Mesenchymal stem cell (in vitro differentiated cells and primary cell): ENCODE results near the gene CRYGA.

Source experiments
- DNase-seq: peaks from one replicate; pipeline ENCODE4 v3.0.0-alpha.2; 2013
- H2AFZ ChIP-seq: one replicate; pipeline ENCODE4 v1.6.1; 2013; ENCODE audit warnings: low read depth, mild to moderate bottlenecking, control low read depth, inconsistent platforms, low read length, moderate library complexity
- H2AK5ac ChIP-seq: 2 replicates; pipeline ENCODE4 v1.6.1; 2013; ENCODE audit warnings: low read length, moderate library complexity, mild to moderate bottlenecking, inconsistent platforms; ENCODE audit not compliant: severe bottlenecking
- H2BK120ac ChIP-seq: one replicate; pipeline ENCODE4 v1.6.1; 2013; ENCODE audit warnings: low read depth, mild to moderate bottlenecking, inconsistent platforms, low read length, moderate library complexity
- H2BK12ac ChIP-seq, 2 experiments: one replicate each; pipeline ENCODE4 v1.6.1; 2013; ENCODE audit warnings: inconsistent platforms in 2 of 2, low read length in 2 of 2, mild to moderate bottlenecking in 2 of 2, moderate library complexity in 2 of 2, control low read depth in 1 of 2
- H2BK15ac ChIP-seq: one replicate; pipeline ENCODE4 v1.6.1; 2013; ENCODE audit warnings: mild to moderate bottlenecking, low read depth, inconsistent platforms; ENCODE audit not compliant: poor library complexity, severe bottlenecking
- H2BK5ac ChIP-seq: 2 replicates; pipeline ENCODE4 v1.6.1; 2013; ENCODE audit warnings: low read depth, mild to moderate bottlenecking, low read length, control low read depth, inconsistent platforms; ENCODE audit not compliant: poor library complexity, severe bottlenecking
- H3K14ac ChIP-seq, 2 experiments: one replicate each; pipeline ENCODE4 v1.6.1; 2013; ENCODE audit warnings: inconsistent platforms in 2 of 2, low read length in 2 of 2, control low read depth in 1 of 2, mild to moderate bottlenecking in 1 of 2, moderate library complexity in 1 of 2
- H3K18ac ChIP-seq, 2 experiments: one replicate each; pipeline ENCODE4 v1.6.1; 2013; ENCODE audit warnings: inconsistent platforms in 2 of 2, low read length in 2 of 2, control low read depth in 1 of 2, low read depth in 1 of 2, mild to moderate bottlenecking in 1 of 2
- H3K23ac ChIP-seq, 2 experiments: one replicate each; pipeline ENCODE4 v1.6.1; 2013; ENCODE audit warnings: inconsistent platforms in 2 of 2, low read length in 2 of 2, mild to moderate bottlenecking in 2 of 2, moderate library complexity in 2 of 2, control low read depth in 1 of 2
- H3K27ac ChIP-seq: 2 replicates; pipeline ENCODE4 v1.5.1; 2013; ENCODE audit warnings: mild to moderate bottlenecking, moderate library complexity, low read length, control low read depth, inconsistent platforms; ENCODE audit not compliant: poor library complexity, severe bottlenecking
- H3K27me3 ChIP-seq, 2 experiments: 2 replicates each; pipeline versions ENCODE4 v1.6.1 to v1.7.0; 2013; ENCODE audit warnings: low read length in 2 of 2, mild to moderate bottlenecking in 2 of 2, moderate library complexity in 2 of 2, control low read depth in 1 of 2, inconsistent platforms in 1 of 2; ENCODE audit not compliant: control insufficient read depth in 1 of 2, insufficient read depth in 1 of 2
- H3K36me3 ChIP-seq, 2 experiments: 2 replicates each; pipeline versions ENCODE4 v1.6.1 to v1.7.0; 2013; ENCODE audit warnings: low read length in 2 of 2, control low read depth in 1 of 2, inconsistent platforms in 1 of 2, low read depth in 1 of 2, mild to moderate bottlenecking in 1 of 2; ENCODE audit not compliant: insufficient read depth in 2 of 2, control insufficient read depth in 1 of 2
- H3K4ac ChIP-seq, 2 experiments: one replicate each; pipeline ENCODE4 v1.6.1; 2013; ENCODE audit warnings: inconsistent platforms in 2 of 2, low read length in 2 of 2, mild to moderate bottlenecking in 2 of 2, moderate library complexity in 2 of 2, control low read depth in 1 of 2, low read depth in 1 of 2
- H3K4me1 ChIP-seq: 2 replicates; pipeline ENCODE4 v1.6.1; 2013; ENCODE audit warnings: low read depth, low read length, control low read depth; ENCODE audit not compliant: control insufficient read depth, insufficient read depth
- H3K4me2 ChIP-seq: 2 replicates; pipeline ENCODE4 v1.6.1; 2013; ENCODE audit warnings: low read length, mild to moderate bottlenecking, inconsistent platforms; ENCODE audit not compliant: poor library complexity, severe bottlenecking
- H3K4me3 ChIP-seq, 2 experiments: 2 replicates each; pipeline versions ENCODE4 v1.5.1 to v1.7.0; 2013; ENCODE audit warnings: low read length in 2 of 2, mild to moderate bottlenecking in 2 of 2, control low read depth in 1 of 2, low read depth in 1 of 2; ENCODE audit not compliant: insufficient read depth in 1 of 2
- H3K79me1 ChIP-seq: replicated peaks from 2 replicates; pipeline ENCODE4 v1.6.1; 2013; ENCODE audit warnings: mild to moderate bottlenecking, control low read depth, low read length, inconsistent platforms; ENCODE audit not compliant: poor library complexity, severe bottlenecking
- H3K9ac ChIP-seq: 2 replicates; pipeline ENCODE4 v1.7.0; 2013; ENCODE audit warnings: mild to moderate bottlenecking, low read length, moderate library complexity
- H3K9me3 ChIP-seq: 2 replicates; pipeline ENCODE4 v1.7.0; 2013; ENCODE audit warnings: mild to moderate bottlenecking, low read length; ENCODE audit not compliant: control insufficient read depth
- H4K8ac ChIP-seq: one replicate; pipeline ENCODE4 v1.6.1; 2013; ENCODE audit warnings: inconsistent platforms, mild to moderate bottlenecking, low read length, moderate library complexity
- H4K91ac ChIP-seq: one replicate; pipeline ENCODE4 v1.6.1; 2013; ENCODE audit warnings: mild to moderate bottlenecking, low read length, inconsistent platforms
- WGBS: methylation state at CpG from one replicate; pipeline ENCODE4 v1.1.7; 2013; ENCODE audit warnings: mixed read lengths; 5-methylcytosine and 5-hydroxymethylcytosine counted together

The CRYGA gene

DNA sequence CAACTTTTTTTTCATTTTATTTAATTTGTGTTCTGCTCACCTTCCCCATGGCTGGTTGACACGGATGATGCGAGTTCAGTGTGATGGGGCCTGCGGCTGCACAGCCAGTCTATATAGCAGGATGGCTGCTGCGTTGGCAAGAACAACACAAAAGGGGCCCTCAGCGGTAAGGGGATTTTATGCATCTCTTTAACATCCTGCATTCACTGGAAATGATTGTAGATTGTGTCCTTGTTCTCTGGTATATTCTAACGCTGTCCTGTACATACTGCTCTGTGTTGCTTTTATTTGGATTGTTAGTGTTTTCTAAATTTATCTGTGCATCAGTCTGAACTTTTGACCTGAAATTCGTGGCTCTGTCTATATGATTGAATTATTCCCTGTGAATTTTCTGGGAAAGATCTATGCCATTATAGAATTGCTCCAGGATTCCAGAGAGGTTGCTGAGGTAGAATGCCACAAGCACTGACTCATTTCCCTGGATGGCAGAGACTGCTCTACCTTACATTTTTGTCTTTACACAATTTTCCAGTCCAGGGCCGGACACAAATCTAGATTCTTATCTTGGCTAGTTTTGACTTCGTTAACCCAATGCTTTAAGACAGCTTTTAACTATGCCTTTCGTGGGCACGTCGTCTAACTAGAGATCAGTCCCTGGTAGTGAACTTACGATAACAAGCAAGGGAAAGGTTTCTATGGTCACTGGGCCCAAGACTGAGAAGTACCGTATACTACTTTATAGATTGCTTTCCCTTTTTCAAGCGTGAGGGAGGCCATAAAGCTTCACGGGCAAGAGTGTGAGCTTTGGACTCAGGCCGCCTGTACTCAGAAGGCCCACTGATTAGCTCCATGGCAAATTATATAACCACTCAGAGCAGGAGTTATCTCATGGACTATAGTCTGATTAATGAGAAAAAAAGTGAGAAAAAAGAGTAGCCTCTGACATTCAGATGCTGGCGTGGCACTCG, 33.4 kb downstream of the CRYGA start, which contains the start of gene CRYGC:
Gene CRYGC (minus strand): TSS at position 85 of the 968 bp plus-strand sequence. CDS start 36 bp downstream, at position 49.
- DNase-seq, result no peak
- Histone ChIP-seq H3K36me3 (no peaks in the 10 kb centered on the region), H3K18ac (no peak within 1 kb of the TSS), H3K27me3 (peaks cover 0 to 12% of the 10 kb centered on the region in 2 experiments), H3K4me1 (peaks cover 1% of the 10 kb centered on the region), H3K4me2 (no peak within 1 kb of the TSS), H3K9ac (no peak within 1 kb of the TSS), H4K8ac (no peak within 1 kb of the TSS), H3K79me1 (no peaks in the 10 kb centered on the region), H2BK5ac (no peak within 1 kb of the TSS), H3K9me3 (no peaks in the 10 kb centered on the region), H2BK12ac (no peak within 1 kb of the TSS), H2BK15ac (no peak within 1 kb of the TSS), H3K27ac (no peak within 1 kb of the TSS), H4K91ac (no peak within 1 kb of the TSS), H2AFZ (no peak within 1 kb of the TSS), H2AK5ac (no peak within 1 kb of the TSS), H3K23ac (no peak within 1 kb of the TSS), H2BK120ac (no peak within 1 kb of the TSS), H3K14ac (no peak within 1 kb of the TSS), H3K4me3 (no peak within 1 kb of the TSS), H3K4ac (no peak within 1 kb of the TSS)
- WGBS, result 80% methylated on average over 18 of the region's 19 CpGs

GRCh38 chr2:208128136-208128535, 35.3 kb downstream of the CRYGA start:
- no peak overlapping the region for H2BK120ac ChIP-seq
- no peak for DNase-seq
- H2AFZ ChIP-seq, result no peak overlapping the region
- no peak overlapping the region for H3K4me2 ChIP-seq
- H3K4me1 ChIP-seq, result peaks cover 1% of the 10 kb centered on the region
- H3K23ac ChIP-seq, result no peak overlapping the region
- no peak overlapping the region for H4K91ac ChIP-seq
- H2AK5ac ChIP-seq, result no peak overlapping the region
- H2BK12ac ChIP-seq, result no peak overlapping the region
- H2BK15ac ChIP-seq, result no peak overlapping the region
- H3K14ac ChIP-seq, result no peak overlapping the region
- no peaks in the 10 kb centered on the region for H3K9me3 ChIP-seq
- no peak overlapping the region for H3K4me3 ChIP-seq
- WGBS, result 97% methylated on average over 12 of the region's 12 CpGs
- H3K27ac ChIP-seq, result no peak overlapping the region
- H3K18ac ChIP-seq, result no peak overlapping the region
- H3K36me3 ChIP-seq, result no peaks in the 10 kb centered on the region
- H2BK5ac ChIP-seq, result no peak overlapping the region
- H3K27me3 ChIP-seq, result peaks cover 0 to 28% of the 10 kb centered on the region in 2 experiments
- H3K9ac ChIP-seq, result no peak overlapping the region
- H4K8ac ChIP-seq, result no peak overlapping the region
- H3K79me1 ChIP-seq, result no peaks in the 10 kb centered on the region
- no peak overlapping the region for H3K4ac ChIP-seq

DNA sequence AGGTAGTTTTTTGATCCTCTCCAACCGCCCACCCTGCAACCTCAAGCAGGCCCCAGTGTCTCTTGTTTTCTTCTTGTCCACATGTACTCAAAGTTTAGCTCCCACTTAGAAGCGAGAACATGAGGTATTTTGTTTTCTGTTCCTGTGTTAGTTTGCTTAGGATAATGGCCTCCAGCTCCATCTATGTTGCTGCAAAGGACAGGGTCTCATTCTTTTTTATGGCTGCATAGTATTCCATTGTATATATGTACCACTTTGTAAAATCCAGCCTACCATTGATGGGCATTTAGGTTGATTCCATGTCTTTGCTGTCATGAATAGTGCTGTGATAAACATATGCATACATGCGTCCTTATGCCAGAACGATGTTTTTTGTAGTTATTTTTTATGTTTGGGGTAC, 36.3 kb downstream of the CRYGA start:
- Histone ChIP-seq H2BK12ac (no peak overlapping the region), H3K14ac (no peak overlapping the region), H3K9ac (no peak overlapping the region), H2AFZ (no peak overlapping the region), H4K8ac (no peak overlapping the region), H3K18ac (no peak overlapping the region), H3K23ac (no peak overlapping the region), H3K27ac (no peak overlapping the region), H2BK120ac (no peak overlapping the region), H4K91ac (no peak overlapping the region), H3K4me2 (no peak overlapping the region), H3K4me1 (peaks cover 1% of the 10 kb centered on the region), H3K79me1 (no peaks in the 10 kb centered on the region), H2BK15ac (no peak overlapping the region), H3K36me3 (no peaks in the 10 kb centered on the region), H2BK5ac (no peak overlapping the region), H2AK5ac (no peak overlapping the region), H3K4me3 (no peak overlapping the region), H3K9me3 (no peaks in the 10 kb centered on the region), H3K4ac (no peak overlapping the region), H3K27me3 (peaks cover 0 to 28% of the 10 kb centered on the region in 2 experiments)
- no peak for DNase-seq
- 88% methylated on average over 3 of the region's 4 CpGs for WGBS

GRCh38 chr2:208125251-208125650, 38.1 kb downstream of the CRYGA start:
- Histone ChIP-seq H3K23ac (no peak overlapping the region), H3K9me3 (no peaks in the 10 kb centered on the region), H3K9ac (no peak overlapping the region), H3K4me3 (no peak overlapping the region), H2BK15ac (no peak overlapping the region), H3K14ac (no peak overlapping the region), H3K4me1 (peaks cover 1% of the 10 kb centered on the region), H2BK5ac (no peak overlapping the region), H2BK120ac (no peak overlapping the region), H3K18ac (no peak overlapping the region), H3K27me3 (peaks cover 0 to 28% of the 10 kb centered on the region in 2 experiments), H2AK5ac (no peak overlapping the region), H2AFZ (no peak overlapping the region), H3K4me2 (no peak overlapping the region), H3K27ac (no peak overlapping the region), H3K36me3 (no peaks in the 10 kb centered on the region), H2BK12ac (no peak overlapping the region), H3K4ac (no peak overlapping the region), H4K91ac (no peak overlapping the region), H4K8ac (no peak overlapping the region), H3K79me1 (no peaks in the 10 kb centered on the region)
- WGBS, result 76% methylated on average over 4 of the region's 4 CpGs
- DNase-seq, result no peak
